GM12875 (cell line): Measurements from ENCODE around the gene ROBO3.

Experiments
- H3K4me3 ChIP-seq: one replicate; pipeline ENCODE4 v1.5.1; 2011; ENCODE audit warnings: low read depth, low read length, control low read depth
- TF ChIP-seq, protein P1 (sequence below): IDR thresholded peaks from 2 replicates; pipeline ENCODE4 v1.5.1; 2011; ENCODE audit warnings: low read depth, mild to moderate bottlenecking, control low read depth, inconsistent platforms, low read length, moderate library complexity, borderline replicate concordance; ENCODE audit not compliant: insufficient read depth

ROBO3 gene

DNA sequence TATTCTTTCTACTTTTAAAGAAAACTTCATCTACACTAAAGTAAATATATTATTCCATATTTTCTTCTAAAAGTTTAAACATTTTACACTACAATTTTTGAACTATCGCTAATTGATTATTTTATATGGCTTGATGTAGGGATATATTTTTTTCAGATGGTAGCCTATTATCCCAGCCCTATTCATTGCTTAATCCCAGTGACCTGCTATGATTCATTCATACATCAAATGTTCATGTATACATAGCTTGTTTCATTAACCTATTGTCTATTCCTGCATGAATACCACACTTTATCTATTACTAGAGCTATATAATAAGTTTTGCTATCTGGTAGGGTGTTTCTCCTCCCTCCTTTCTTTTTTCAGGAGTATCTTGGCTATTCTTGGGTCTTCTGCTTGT lies 37.4 kb downstream of the ROBO3 start:
- H3K4me3 ChIP-seq: no peak overlapping the region
- TF ChIP-seq, protein P1, sequence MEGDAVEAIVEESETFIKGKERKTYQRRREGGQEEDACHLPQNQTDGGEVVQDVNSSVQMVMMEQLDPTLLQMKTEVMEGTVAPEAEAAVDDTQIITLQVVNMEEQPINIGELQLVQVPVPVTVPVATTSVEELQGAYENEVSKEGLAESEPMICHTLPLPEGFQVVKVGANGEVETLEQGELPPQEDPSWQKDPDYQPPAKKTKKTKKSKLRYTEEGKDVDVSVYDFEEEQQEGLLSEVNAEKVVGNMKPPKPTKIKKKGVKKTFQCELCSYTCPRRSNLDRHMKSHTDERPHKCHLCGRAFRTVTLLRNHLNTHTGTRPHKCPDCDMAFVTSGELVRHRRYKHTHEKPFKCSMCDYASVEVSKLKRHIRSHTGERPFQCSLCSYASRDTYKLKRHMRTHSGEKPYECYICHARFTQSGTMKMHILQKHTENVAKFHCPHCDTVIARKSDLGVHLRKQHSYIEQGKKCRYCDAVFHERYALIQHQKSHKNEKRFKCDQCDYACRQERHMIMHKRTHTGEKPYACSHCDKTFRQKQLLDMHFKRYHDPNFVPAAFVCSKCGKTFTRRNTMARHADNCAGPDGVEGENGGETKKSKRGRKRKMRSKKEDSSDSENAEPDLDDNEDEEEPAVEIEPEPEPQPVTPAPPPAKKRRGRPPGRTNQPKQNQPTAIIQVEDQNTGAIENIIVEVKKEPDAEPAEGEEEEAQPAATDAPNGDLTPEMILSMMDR: no peak

DNA sequence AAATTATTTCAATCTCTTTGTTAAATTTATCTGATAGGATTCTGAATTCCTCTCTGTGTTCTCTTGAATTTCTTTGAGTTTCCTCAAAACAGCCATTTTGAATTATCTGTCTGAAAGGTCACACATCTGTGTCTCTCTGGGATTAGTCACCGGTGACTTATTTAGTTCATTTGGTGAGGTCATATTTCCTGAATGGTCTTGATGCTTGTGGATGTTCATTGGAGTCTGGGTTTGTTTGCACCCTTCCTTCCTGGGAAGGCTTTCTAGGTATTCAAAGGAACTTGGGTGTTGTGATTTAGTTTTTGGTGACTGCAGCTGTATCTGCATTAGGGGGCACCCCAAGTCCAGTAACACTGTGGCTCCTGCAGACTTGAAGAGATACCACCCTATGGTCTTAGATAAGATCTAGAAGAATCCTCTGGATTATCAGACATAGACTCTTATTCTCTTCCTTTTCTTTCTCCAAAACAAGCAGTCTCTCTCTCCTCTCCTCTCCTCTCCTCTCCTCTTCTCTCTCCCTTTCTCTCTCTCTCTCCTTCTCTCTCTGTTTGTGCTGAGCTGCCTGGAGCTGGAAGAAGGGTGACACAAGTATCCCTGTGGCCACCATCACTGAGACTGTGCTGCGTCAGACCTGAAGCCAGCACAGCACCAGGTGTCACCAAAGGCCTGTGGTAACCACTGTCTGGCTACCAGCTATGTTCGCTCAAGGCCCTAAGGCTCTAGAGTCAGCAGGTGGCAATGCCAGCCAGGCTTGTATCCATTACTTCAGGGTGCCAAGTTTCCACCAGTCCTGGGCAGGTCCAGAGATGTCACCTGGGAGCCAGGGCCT lies 50.5 kb downstream of the ROBO3 start:
- H3K4me3 ChIP-seq: no peak overlapping the region
- TF ChIP-seq, protein P1: no peak

DNA sequence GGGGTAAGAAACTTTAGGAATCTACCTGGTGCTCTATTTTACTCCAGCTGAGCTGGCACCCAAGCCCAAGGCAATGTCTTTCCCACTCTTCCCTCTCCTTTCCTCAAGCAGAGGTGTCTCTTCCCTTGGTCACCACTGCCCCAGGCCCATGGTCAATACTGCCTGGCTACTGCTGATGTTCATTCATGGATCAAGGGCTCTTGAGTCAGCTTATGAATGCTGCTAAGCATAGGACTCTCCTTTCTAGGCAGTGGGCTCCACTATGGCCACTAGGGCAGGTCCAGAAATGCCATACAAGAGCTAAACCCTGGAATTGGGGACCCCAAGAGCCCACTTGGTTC lies 51.1 kb downstream of the ROBO3 start:
- no peak overlapping the region for H3K4me3 ChIP-seq
- TF ChIP-seq, protein P1: no peak

DNA sequence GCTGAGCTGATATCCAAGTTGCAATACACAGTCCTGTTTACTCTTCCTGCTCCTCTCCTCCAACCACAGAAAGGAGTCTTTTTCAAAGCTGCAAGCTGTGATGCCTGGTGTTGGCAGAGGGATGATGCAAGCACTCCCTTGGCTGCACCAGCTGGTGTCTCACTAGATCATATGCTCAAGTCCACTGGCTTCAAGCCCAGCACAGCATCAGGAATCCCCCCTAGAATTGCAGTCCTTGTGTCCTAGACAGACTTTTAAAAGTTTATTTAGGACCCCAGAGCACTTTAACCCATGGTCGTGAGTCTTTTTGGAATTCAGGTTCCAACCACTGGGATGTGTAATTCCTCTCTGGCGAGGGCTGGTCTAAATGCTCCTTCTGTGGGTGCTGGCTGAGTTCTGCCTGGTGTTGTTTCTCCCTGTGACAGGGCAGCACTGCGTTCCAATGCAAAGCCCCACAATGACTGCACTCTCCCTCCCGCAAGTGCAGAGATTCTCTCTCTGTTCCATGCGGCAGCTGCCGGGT lies 51.9 kb downstream of the ROBO3 start:
- H3K4me3 ChIP-seq: no peak overlapping the region
- TF ChIP-seq, protein P1: no peak

DNA sequence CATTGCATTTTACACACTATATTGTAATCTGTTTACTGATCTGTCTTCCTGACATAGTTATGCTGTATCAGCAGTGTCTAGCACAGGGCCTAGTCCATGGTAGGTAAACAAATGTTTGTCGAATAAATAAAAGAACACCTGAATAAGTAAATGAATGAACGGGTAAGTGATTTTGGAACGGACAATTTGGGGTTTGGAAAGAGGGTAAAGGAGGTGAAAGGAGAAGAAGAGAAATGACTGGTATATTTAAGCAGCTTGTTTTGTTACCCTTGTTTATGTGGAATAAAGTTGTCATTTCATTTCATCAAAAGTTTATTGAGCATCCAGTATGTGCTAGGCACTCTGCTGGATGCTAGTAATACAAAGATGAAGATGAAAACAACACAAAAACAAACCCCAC lies 53.7 kb downstream of the ROBO3 start, which contains the start of gene HEPN1:
Gene HEPN1 (plus strand): TSS at position 301 of the 400 bp plus-strand sequence.
- TF ChIP-seq, protein P1: no peak
- no peak within 1 kb of the TSS for H3K4me3 ChIP-seq

DNA sequence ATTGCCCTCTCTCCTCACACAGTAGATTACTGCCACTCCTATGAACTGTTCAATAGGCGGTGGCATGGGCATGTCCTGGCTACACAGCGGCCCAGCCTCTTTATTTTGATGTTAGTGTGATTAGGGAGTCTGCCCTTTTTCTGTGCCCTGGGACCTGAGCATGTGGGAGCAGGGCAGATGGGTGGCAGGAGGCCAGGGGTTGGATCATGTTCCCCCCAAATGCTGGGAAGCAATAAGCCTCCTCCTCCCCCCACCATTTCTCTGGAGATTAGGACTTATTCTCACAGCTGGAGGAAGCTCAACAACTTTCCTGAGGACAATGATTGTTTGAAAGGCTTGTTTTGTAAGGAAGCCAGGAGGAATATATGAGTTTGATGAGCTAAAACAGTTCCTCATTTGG lies 54.7 kb downstream of the ROBO3 start:
- H3K4me3 ChIP-seq: no peak overlapping the region
- TF ChIP-seq, protein P1: no peak

DNA sequence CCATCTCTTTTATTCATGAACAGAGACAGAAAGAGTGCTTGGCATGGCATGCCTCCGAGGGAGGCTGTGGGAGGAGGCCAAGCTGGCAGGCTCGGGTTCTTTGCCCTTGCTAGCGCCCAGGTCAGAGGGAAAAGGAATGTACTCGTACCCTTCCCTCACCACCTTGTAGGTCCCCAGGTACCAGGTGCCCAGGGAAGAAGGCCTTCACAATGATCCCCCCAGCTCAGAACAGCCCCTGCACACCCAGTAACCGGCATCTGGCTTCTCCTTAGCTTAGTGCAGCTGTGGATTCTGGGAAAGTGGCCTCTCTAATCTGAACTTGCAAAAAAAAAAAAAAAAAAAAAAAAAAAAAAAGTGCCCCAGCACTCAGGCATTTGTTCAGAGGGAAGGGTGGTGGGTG lies 55.1 kb downstream of the ROBO3 start:
- H3K4me3 ChIP-seq: no peak overlapping the region
- TF ChIP-seq, protein P1: no peak
